Measurements from ENCODE around the gene SWI5.

Gene SWI5

DNA sequence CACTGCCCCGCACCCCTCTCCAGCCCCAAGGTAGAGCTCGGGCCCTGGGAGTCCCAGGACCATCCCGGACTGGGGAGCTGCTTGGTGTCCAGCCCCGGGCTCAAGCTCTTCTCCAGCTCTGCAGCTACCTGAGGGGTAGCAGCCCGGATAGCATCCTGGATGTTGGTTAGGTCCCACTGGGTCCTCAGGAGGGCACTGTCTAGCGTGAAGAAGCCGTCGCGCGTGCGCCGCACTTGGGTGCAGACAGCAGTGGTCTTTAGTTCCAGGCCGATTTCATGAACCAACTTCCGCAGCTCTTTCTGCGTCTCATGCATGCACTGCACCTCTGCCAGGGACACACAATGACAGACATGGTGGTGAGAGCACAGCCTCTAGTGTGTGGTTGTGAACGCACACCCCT lies 33.5 kb downstream of the SWI5 start:
- no peak overlapping the region for H3K4me3 Mint-ChIP-seq
- peaks cover 61% of the 10 kb centered on the region for H3K36me3 Mint-ChIP-seq (ENCODE audit: low read depth)
- no peaks in the 10 kb centered on the region for H3K27me3 Mint-ChIP-seq
- H3K9me3 Mint-ChIP-seq: no peaks in the 10 kb centered on the region
- peak overlapping the region; percentile 34 for H3K27ac Mint-ChIP-seq
- H3K4me1 Mint-ChIP-seq (ENCODE audit: low read depth): peaks cover 1% of the 10 kb centered on the region
- no peak for DNase-seq

GRCh38 chr9:128310461-128310860 lies 34.4 kb downstream of the SWI5 start:
- Mint-ChIP-seq H3K36me3 (ENCODE audit: low read depth) (peaks cover 70% of the 10 kb centered on the region), H3K27ac (no peak overlapping the region), H3K27me3 (no peaks in the 10 kb centered on the region), H3K9me3 (no peaks in the 10 kb centered on the region), H3K4me1 (ENCODE audit: low read depth) (peaks cover 1% of the 10 kb centered on the region), H3K4me3 (no peak overlapping the region)
- no peak for DNase-seq

- Mint-ChIP-seq H3K36me3 (ENCODE audit: low read depth) (peaks cover 80% of the 10 kb centered on the region), H3K27ac (no peak overlapping the region), H3K4me1 (ENCODE audit: low read depth) (no peaks in the 10 kb centered on the region), H3K4me3 (no peak overlapping the region), H3K9me3 (no peaks in the 10 kb centered on the region), H3K27me3 (no peaks in the 10 kb centered on the region)
- DNase-seq: no peak
These were observed 38.6 kb downstream of the SWI5 start for GRCh38 chr9:128314697-128315096.

- peaks cover 74% of the 10 kb centered on the region for H3K36me3 Mint-ChIP-seq (ENCODE audit: low read depth)
These were observed 40.3 kb downstream of the SWI5 start for GRCh38 chr9:128316421-128316820.

DNA sequence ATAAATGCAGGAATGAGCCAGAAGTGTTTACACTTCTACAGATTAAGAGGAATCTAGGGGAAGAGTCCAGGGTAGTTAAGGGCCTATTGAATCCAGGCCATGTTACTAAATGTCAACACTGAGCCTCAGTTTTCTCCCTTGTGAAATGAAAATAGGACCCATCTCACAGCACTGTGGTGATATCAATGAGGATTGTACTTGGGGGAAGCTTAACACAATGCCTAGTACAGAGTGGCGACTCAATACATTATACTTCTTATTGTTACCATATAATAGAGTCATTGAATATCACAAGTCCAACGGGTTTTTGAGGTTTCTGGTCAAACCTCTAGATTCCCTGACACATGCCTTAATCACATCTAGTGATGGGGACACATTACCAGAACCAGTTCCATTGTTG lies 41.6 kb downstream of the SWI5 start:
- H3K27ac Mint-ChIP-seq: peak overlapping the region; percentile 55
- peaks cover 6% of the 10 kb centered on the region for H3K4me1 Mint-ChIP-seq (ENCODE audit: low read depth)
- DNase-seq: no peak
- peaks cover 77% of the 10 kb centered on the region for H3K36me3 Mint-ChIP-seq (ENCODE audit: low read depth)
- H3K4me3 Mint-ChIP-seq: no peak overlapping the region
- no peaks in the 10 kb centered on the region for H3K9me3 Mint-ChIP-seq
- H3K27me3 Mint-ChIP-seq: no peaks in the 10 kb centered on the region

More at GRCh38 chr9:128316421-128316820, 40.3 kb downstream of the SWI5 start:
- no peak for DNase-seq
- Mint-ChIP-seq H3K9me3 (no peaks in the 10 kb centered on the region), H3K27me3 (no peaks in the 10 kb centered on the region), H3K27ac (no peak overlapping the region), H3K4me1 (ENCODE audit: low read depth) (peaks cover 5% of the 10 kb centered on the region), H3K4me3 (no peak overlapping the region)

GRCh38 chr9:128321343-128321742 lies 45.3 kb downstream of the SWI5 start:
- no peaks in the 10 kb centered on the region for H3K9me3 Mint-ChIP-seq
- no peak for DNase-seq
- H3K27ac Mint-ChIP-seq: peak overlapping the region; percentile 71
- H3K4me1 Mint-ChIP-seq (ENCODE audit: low read depth): peaks cover 34% of the 10 kb centered on the region
- H3K4me3 Mint-ChIP-seq: peak overlapping the region; percentile 92
- H3K27me3 Mint-ChIP-seq: no peaks in the 10 kb centered on the region
- H3K36me3 Mint-ChIP-seq (ENCODE audit: low read depth): peaks cover 82% of the 10 kb centered on the region

DNA sequence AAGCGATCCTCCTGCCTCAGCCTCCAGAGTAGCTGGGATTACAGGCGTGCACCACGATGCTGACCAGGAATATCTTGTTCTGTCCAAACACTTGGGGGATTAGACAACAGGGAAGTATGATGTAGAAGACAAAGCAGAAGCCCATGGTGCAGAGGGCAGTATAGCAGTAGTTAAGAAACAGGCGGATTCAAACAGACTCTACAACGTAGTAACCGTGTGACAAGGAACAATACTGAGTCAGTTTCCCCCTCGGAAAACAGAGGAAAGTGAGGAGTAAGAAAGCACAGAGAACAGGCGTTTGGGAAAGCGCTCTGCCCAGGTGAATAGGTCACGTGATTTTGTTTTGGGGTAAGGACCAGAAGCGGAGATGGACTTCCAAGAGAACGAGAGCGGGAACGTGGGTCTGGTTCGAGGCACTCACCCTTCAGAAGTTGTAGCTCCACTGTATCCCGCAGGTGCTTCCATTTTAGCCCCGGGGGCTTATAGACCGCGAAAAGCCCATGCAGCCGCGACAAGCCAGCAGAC lies 45.9 kb downstream of the SWI5 start:
- H3K27me3 Mint-ChIP-seq: no peaks in the 10 kb centered on the region
- peaks cover 34% of the 10 kb centered on the region for H3K4me1 Mint-ChIP-seq (ENCODE audit: low read depth)
- H3K36me3 Mint-ChIP-seq (ENCODE audit: low read depth): peaks cover 78% of the 10 kb centered on the region
- H3K9me3 Mint-ChIP-seq: no peaks in the 10 kb centered on the region
- DNase-seq: no peak
- H3K4me3 Mint-ChIP-seq: peak overlapping the region; percentile 92
- peak overlapping the region; percentile 100 for H3K27ac Mint-ChIP-seq

GRCh38 chr9:128322404-128323211 lies 46.5 kb downstream of the SWI5 start, which contains the start of the genes COQ4 and TRUB2:
Gene COQ4 (plus strand): TSS chr9:128322839. CDS start chr9:128322859, 20 bp downstream.
Gene TRUB2 (minus strand): TSS chr9:128322447. CDS start chr9:128322408, 39 bp downstream.
- Mint-ChIP-seq H3K4me3 (peak within 1 kb of the TSS; percentile 92), H3K4me1 (ENCODE audit: low read depth) (peaks cover 34% of the 10 kb centered on the region), H3K9me3 (no peaks in the 10 kb centered on the region), H3K27ac (peak within 1 kb of the TSS; percentile 100), H3K27me3 (no peaks in the 10 kb centered on the region), H3K36me3 (ENCODE audit: low read depth) (peaks cover 74% of the 10 kb centered on the region)
- peak; percentile 93 for DNase-seq

- Mint-ChIP-seq H3K27me3 (no peaks in the 10 kb centered on the region), H3K36me3 (ENCODE audit: low read depth) (peaks cover 75% of the 10 kb centered on the region), H3K4me3 (peak overlapping the region; percentile 92), H3K9me3 (no peaks in the 10 kb centered on the region), H3K4me1 (ENCODE audit: low read depth) (peaks cover 34% of the 10 kb centered on the region), H3K27ac (peak overlapping the region; percentile 100)
- no peak for DNase-seq
These were observed 47.2 kb downstream of the SWI5 start for GRCh38 chr9:128323212-128323730.

GRCh38 chr9:128323791-128324190 lies 47.7 kb downstream of the SWI5 start:
- no peaks in the 10 kb centered on the region for H3K9me3 Mint-ChIP-seq
- no peaks in the 10 kb centered on the region for H3K27me3 Mint-ChIP-seq
- H3K27ac Mint-ChIP-seq: peak overlapping the region; percentile 100
- peak overlapping the region; percentile 92 for H3K4me3 Mint-ChIP-seq
- H3K4me1 Mint-ChIP-seq (ENCODE audit: low read depth): peaks cover 34% of the 10 kb centered on the region
- H3K36me3 Mint-ChIP-seq (ENCODE audit: low read depth): peaks cover 76% of the 10 kb centered on the region
- no peak for DNase-seq

DNA sequence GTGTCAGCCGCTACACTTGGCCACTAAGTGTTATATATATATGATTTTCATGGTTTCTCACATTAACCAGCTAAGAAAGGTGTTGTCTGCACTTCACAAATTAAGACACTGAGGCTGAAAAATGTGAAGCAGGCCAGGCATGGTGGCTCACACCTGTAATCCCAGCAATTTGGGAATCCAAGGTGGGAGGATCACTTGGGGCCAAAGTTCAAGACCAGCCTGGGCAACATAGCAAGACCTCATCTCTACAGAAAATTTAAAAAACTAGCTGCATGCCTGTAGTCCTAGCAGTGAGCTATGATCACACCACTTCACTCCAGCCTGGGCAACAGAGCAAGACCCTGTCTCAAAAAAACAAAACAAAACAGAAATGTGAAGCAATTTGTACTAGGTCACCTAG lies 48.3 kb downstream of the SWI5 start:
- H3K27me3 Mint-ChIP-seq: no peaks in the 10 kb centered on the region
- H3K4me3 Mint-ChIP-seq: peak overlapping the region; percentile 92
- no peak for DNase-seq
- H3K4me1 Mint-ChIP-seq (ENCODE audit: low read depth): peaks cover 34% of the 10 kb centered on the region
- H3K27ac Mint-ChIP-seq: peak overlapping the region; percentile 100
- no peaks in the 10 kb centered on the region for H3K9me3 Mint-ChIP-seq
- peaks cover 76% of the 10 kb centered on the region for H3K36me3 Mint-ChIP-seq (ENCODE audit: low read depth)

DNA sequence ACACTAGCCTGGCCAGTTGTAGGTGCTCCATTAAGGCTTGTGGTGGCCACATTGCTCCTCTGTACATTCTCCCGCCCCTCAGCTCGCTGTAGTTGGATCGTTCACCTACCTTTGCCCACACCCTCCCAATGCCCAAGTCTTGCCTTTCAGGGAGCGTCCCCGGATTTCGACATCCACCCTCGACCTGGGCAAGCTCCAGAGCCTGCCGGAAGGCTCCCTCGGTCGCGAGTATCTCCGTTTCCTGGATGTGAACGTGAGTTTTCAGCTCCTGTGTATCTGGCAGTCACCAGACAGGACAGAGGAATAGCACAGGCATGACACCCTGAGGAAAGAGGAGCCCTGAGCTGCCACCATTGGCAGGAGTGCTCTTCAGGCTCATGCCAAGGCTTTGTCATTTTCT lies 49.6 kb downstream of the SWI5 start:
- Mint-ChIP-seq H3K27me3 (no peaks in the 10 kb centered on the region), H3K9me3 (no peaks in the 10 kb centered on the region), H3K4me1 (ENCODE audit: low read depth) (peaks cover 34% of the 10 kb centered on the region), H3K36me3 (ENCODE audit: low read depth) (peaks cover 72% of the 10 kb centered on the region), H3K27ac (peak overlapping the region; percentile 47), H3K4me3 (no peak overlapping the region)
- DNase-seq: no peak

DNA sequence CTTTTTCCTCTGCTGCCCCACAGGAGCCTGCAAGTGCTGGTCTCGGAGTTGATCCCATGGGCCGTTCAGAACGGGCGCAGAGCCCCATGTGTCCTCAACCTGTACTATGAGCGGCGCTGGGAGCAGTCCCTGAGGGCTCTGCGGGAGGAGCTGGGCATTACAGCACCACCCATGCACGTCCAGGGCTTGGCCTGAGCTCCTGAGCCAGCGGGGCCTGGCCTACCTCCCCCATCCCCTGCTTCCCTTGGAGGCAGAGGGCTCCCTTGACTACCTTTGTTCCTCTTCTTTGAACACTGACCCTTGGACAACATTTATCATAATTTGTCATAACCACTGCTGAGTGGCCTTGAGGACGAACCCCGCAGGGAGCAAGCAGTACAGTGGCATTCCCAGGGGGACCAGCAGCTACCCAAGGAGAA lies 57.4 kb downstream of the SWI5 start:
- H3K27me3 Mint-ChIP-seq: no peaks in the 10 kb centered on the region
- no peaks in the 10 kb centered on the region for H3K9me3 Mint-ChIP-seq
- H3K4me3 Mint-ChIP-seq: no peak overlapping the region
- no peaks in the 10 kb centered on the region for H3K4me1 Mint-ChIP-seq (ENCODE audit: low read depth)
- peak overlapping the region; percentile 68 for H3K27ac Mint-ChIP-seq
- H3K36me3 Mint-ChIP-seq (ENCODE audit: low read depth): peaks cover 54% of the 10 kb centered on the region
- no peak for DNase-seq

DNA sequence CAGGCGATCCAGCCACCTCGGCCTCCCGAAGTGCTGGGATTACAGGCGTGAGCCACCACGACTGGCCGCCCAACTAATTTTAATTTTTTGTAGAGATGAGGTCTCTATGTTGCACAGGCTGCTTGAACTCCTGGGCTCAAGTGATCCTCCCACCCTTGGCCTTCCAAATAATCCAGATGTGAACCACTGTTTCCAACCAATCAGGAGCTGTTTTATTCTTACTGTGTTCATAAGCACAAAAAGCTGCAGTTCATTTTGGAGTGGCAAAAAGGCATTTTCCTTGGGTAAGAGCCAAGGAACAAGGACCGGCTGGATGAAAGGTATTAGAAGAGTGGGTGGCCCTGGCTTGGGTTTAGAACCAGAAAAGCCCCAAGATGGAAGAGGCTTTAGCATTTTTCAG lies 59.1 kb downstream of the SWI5 start:
- Mint-ChIP-seq H3K27me3 (no peaks in the 10 kb centered on the region), H3K9me3 (no peaks in the 10 kb centered on the region), H3K4me3 (no peak overlapping the region), H3K27ac (no peak overlapping the region), H3K4me1 (ENCODE audit: low read depth) (peaks cover 6% of the 10 kb centered on the region), H3K36me3 (ENCODE audit: low read depth) (peaks cover 43% of the 10 kb centered on the region)
- no peak for DNase-seq

DNA sequence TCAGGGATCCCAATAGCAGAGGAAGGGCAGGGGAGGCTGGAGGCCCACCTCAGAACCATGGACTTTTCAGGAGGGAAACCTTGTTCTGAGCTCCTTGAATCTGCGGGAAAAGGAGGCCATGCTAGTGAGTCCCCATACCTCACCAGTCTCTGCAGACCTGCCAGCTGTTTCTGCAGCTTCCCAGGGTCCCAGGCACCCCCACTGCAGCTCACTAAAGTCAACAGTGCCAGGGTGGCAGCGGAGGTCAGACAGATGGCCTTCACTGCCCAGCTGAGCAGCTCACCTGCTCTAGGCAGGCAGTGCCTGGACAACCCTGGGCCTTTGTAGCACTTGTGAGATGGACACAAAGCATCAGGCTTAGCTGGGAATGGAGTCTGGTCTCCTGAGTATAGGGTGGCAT lies 59.8 kb downstream of the SWI5 start:
- no peak overlapping the region for H3K4me3 Mint-ChIP-seq
- peaks cover 42% of the 10 kb centered on the region for H3K36me3 Mint-ChIP-seq (ENCODE audit: low read depth)
- H3K9me3 Mint-ChIP-seq: no peaks in the 10 kb centered on the region
- peaks cover 6% of the 10 kb centered on the region for H3K4me1 Mint-ChIP-seq (ENCODE audit: low read depth)
- no peak overlapping the region for H3K27ac Mint-ChIP-seq
- no peaks in the 10 kb centered on the region for H3K27me3 Mint-ChIP-seq
- no peak for DNase-seq

Data from activated T-cell treated with anti-CD3 and anti-CD28 coated beads, Interleukin-2, amount 50 U/mL, for 24 hours (primary cell).